Measurements from ENCODE around the gene RABEP2.

Gene RABEP2

GRCh38 chr16:28859326-28859725 is 65.7 kb downstream of the RABEP2 start:
- DNase-seq (ENCODE audit: low read depth in 1 of 2, low spot score in 1 of 2): no peak

GRCh38 chr16:28858421-28858820 is 66.6 kb downstream of the RABEP2 start:
- no peak for DNase-seq (ENCODE audit: low read depth in 1 of 2, low spot score in 1 of 2)

Data from activated T-helper 1 cell treated with anti-CD3 and anti-CD28 coated beads, Interleukin-2, amount 50 U/mL, for 16 hours (primary cell).